NCI-H82 treated with DMSO at 0.1 percent for 48 hours (cell line): ENCODE data around the gene ST6GALNAC5.
A peak's percentile ranks its signal among the peaks of the same experiment; 100 is the strongest.

Experiments used
- DNase-seq: peaks from one replicate; lab custom pipeline; 2025; ENCODE audit not compliant: unreplicated experiment; lab: John Stamatoyannopoulos, UW

Gene ST6GALNAC5

GRCh38 chr1:77039739-77040138 is 172.5 kb downstream of the ST6GALNAC5 start:
- no peak for DNase-seq

GRCh38 chr1:77040826-77041225 is 173.5 kb downstream of the ST6GALNAC5 start:
- no peak for DNase-seq

- DNase-seq, result no peak
These were observed 177.0 kb downstream of the ST6GALNAC5 start for GRCh38 chr1:77044133-77044849.

GRCh38 chr1:77047575-77047974 is 180.3 kb downstream of the ST6GALNAC5 start:
- no peak for DNase-seq

GRCh38 chr1:77047978-77048614 is 180.8 kb downstream of the ST6GALNAC5 start:
- no peak for DNase-seq

GRCh38 chr1:77048615-77049005 is 181.3 kb downstream of the ST6GALNAC5 start:
- no peak for DNase-seq

GRCh38 chr1:77051425-77051824 is 184.1 kb downstream of the ST6GALNAC5 start:
- DNase-seq, result no peak

- no peak for DNase-seq
These were observed 189.2 kb downstream of the ST6GALNAC5 start for GRCh38 chr1:77056525-77056924.

GRCh38 chr1:77057994-77058585 is 190.8 kb downstream of the ST6GALNAC5 start:
- no peak for DNase-seq

GRCh38 chr1:77060000-77060399 is 192.7 kb downstream of the ST6GALNAC5 start:
- DNase-seq, result no peak

GRCh38 chr1:77061162-77061561 is 193.9 kb downstream of the ST6GALNAC5 start:
- DNase-seq, result no peak

GRCh38 chr1:77063118-77063517 is 195.8 kb downstream of the ST6GALNAC5 start:
- DNase-seq, result no peak

- DNase-seq, result no peak
These were observed 197.0 kb downstream of the ST6GALNAC5 start for GRCh38 chr1:77064246-77064645.

GRCh38 chr1:77065693-77066342 is 198.5 kb downstream of the ST6GALNAC5 start:
- DNase-seq, result no peak

GRCh38 chr1:77068013-77068412 is 200.7 kb downstream of the ST6GALNAC5 start:
- no peak for DNase-seq

- DNase-seq, result no peak
These were observed 209.5 kb downstream of the ST6GALNAC5 start for GRCh38 chr1:77076759-77077158.

GRCh38 chr1:77081834-77082233 is 214.6 kb downstream of the ST6GALNAC5 start:
- no peak for DNase-seq

- DNase-seq, result no peak
These were observed 217.2 kb downstream of the ST6GALNAC5 start for GRCh38 chr1:77084457-77084856.

- peak; percentile 14 for DNase-seq
These were observed 217.8 kb downstream of the ST6GALNAC5 start for GRCh38 chr1:77085109-77085508.

GRCh38 chr1:77089756-77090155 is 222.5 kb downstream of the ST6GALNAC5 start:
- no peak for DNase-seq

GRCh38 chr1:77095236-77095635 is 228.0 kb downstream of the ST6GALNAC5 start:
- no peak for DNase-seq
